GM19463 (cell line): Measurements from ENCODE around the gene NUTM1.

Source experiments
- ATAC-seq: cut with Tn5 transposase; IDR thresholded peaks from one replicate; pipeline ENCODE4 v1.9.1; 2021; ENCODE audit warnings: mild to moderate bottlenecking, moderate library complexity; ENCODE audit not compliant: unreplicated experiment

The NUTM1 gene

GRCh38 chr15:34342737-34343575, at the start of gene NUTM1, which contains the start of gene NOP10:
Gene NUTM1 (plus strand): TSS chr15:34343315. CDS start chr15:34343697, 382 bp downstream.
Gene NOP10 (minus strand): TSS chr15:34343136. CDS start chr15:34343073, 63 bp downstream.
- peak; percentile 95 for ATAC-seq

GRCh38 chr15:34297059-34297458, 46.1 kb upstream of the NUTM1 start:
- ATAC-seq, result no peak

GRCh38 chr15:34301058-34301457, 42.1 kb upstream of the NUTM1 start:
- no peak for ATAC-seq

DNA sequence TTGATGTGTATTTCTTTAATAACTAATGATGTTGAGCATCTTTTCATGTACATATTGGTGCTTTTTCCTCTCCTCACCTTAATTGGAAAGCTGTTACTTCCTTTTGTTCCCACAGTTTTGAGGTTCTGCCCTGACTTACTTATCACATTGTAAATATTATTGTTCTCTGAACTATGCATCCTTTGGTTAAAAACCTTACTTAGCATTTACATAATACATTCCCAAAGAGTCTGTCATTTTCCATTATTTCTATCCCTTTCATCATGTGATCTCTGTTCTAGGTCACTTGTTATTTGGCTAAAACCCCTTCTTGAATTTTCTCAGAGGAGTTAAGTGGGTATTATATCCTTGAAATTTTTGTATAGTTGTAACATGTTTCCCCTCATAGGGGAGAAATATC, 38.5 kb upstream of the NUTM1 start:
- ATAC-seq, result no peak

DNA sequence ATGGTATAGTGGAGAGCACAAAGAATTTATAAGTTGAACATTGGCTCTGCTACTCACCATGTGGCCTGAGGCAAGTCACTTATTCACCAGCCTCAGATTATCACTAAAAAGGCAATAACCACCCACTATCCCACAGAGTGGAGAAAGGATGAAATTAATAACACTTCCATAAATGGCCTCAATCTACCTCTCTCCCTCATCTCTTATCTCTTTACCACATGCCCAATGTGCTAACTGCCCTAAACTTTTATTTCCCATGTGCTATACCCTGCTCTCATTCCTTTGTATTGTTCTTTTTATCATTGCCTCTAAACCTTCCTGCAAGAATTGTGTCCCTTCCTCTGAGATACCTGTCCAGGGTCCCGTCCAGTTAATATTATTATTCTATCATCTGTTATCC, 31.6 kb upstream of the NUTM1 start:
- ATAC-seq, result no peak

- no peak for ATAC-seq
Measured at GRCh38 chr15:34314491-34315490, 28.3 kb upstream of the NUTM1 start.

DNA sequence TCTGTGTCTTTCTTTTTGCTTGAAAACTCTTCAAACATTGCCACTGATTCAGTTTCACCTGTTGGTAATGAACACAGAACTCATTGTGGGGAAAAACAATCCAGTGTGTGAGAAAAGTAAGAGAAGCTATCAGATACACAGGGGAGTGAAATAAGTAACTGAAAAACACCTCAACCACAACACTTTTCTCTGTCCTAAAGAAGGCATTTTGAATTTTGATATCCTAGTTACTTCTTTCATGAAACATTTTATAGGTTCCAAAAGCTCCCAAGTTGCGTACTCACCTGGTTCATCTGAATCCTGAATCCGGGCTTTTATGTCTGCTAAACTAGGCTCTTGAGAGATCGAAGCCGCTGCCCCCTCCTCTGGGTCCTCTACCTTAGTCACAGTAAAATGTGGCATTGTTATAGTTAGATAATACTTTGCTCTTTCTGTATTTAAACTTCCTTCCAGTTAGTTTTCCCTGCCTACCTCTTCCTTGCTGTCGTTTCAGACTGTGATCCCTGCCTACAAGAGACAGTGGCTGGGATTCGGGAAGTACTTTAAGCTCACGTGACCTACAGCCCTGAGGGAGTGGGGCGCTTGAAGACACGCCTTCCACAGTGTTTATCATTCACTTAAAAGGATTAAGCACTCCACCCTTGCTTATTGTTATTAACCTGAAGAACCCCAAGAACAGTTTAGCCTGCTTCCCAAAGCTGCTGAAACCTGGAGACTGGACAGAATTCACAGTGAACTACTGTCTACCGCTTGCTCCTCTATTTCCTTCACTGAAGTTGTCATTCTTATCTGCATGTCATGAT, 24.6 kb upstream of the NUTM1 start:
- ATAC-seq, result peak; percentile 80

DNA sequence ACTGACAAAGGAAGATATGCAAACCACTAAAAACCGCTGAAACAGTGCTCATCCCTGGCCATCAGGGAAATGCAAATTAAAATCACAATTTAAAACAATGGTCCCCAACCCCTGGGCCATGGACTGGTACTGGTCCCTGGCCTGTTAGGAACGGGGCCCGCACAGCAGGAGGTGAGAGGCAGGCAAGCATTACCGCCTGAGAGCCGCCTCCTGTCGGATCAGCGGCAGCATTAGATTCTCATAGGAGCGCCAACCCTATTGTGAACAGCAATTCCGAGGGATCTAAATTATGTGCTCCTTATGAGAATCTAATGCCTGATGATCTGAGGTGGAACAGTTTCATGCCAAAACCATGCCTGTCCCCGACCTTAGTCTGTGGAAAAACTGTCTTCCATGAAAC, 19.9 kb upstream of the NUTM1 start:
- ATAC-seq, result no peak

DNA sequence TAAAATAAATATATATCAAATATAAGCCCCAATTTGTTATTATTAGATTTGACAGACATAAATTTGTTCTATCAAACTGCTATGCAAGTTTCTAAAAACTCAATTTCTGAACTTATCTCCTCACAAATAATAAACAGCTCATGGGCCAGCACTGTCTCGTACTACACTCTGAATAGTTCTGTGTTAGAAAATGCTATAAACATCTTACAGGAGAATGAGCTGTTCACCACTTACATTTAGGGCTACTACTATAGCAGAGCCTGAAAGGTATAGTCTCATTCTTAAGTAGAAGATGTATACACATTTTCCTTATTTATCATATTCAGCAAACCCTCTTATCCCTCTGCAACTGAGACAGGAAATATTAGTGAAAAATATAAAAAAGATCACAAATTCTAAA, 18.2 kb upstream of the NUTM1 start:
- no peak for ATAC-seq

DNA sequence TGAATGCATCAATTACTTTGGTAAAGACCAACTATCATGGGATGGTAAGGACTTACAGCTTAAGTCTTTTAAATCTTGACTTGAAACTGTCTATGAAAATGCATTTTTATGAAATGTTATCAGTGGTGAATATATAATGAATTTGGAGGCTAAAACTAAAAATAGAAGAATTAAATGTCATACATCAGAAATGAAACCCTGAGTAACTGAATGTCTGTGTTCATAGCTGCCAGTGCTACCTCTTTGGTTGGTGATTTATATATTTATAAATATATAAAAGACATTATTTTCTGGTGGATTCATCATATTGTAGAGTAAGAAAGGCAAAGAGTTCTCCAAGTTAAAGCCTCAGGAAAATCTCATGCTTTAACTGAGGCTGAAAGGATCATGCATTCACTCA, 17.7 kb upstream of the NUTM1 start:
- no peak for ATAC-seq

- ATAC-seq, result no peak
Measured at GRCh38 chr15:34327906-34328305, 15.2 kb upstream of the NUTM1 start.

DNA sequence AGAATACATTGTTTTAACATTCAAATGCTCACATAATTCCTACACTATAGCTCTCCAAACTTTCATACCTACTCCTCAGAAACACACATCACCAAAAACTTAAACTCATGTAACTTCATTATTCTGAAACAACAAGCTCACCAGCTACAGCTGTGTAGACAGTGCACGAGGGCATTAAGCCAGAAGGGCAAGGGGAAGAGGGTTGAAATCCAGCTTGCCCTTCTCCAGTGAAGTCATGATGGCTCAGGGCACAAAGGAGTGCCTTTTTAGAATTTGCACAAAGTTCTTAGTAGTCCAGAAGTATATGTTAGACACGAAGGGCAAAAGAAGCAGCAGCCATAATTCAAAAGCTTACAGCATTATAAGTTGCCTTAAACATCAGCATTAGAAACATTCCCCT, 14.1 kb upstream of the NUTM1 start:
- no peak for ATAC-seq

DNA sequence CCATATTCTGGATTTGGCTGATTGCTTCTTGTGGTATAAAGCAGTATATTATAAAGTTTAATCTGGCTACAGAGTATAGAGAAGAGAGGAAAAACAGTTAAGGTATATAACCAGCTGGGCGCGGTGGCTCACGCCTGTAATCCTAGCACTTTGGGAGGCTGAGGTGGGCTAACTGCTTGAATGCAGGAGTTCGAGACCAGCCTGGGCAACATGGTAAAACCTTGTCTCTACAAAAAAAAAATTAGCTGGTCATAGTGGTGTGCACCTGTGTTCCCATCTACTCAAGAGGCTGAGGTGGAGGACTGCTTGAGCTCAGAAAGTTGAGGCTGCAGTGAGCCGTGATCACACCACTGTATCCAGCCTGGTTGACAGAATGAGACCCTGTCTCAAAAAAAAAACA, 12.8 kb upstream of the NUTM1 start:
- ATAC-seq, result no peak

DNA sequence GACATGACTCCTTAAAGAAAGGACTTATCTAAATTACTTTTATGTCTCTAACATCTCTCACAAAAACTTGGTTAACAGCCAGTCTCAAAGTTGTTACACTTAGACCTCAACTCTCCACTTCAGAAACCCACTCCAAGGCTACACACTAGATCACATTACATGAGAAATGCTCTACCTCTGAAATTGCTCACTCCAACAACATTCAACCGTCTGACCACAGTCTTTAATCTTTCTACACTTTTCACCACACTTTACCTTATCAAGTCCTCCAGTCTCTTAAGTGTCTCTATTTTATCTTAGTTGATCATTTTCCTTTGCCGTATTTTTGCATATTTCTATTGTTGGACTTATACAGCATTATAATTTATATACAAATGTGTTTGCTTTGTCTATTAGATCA, 11.3 kb upstream of the NUTM1 start:
- ATAC-seq, result no peak

DNA sequence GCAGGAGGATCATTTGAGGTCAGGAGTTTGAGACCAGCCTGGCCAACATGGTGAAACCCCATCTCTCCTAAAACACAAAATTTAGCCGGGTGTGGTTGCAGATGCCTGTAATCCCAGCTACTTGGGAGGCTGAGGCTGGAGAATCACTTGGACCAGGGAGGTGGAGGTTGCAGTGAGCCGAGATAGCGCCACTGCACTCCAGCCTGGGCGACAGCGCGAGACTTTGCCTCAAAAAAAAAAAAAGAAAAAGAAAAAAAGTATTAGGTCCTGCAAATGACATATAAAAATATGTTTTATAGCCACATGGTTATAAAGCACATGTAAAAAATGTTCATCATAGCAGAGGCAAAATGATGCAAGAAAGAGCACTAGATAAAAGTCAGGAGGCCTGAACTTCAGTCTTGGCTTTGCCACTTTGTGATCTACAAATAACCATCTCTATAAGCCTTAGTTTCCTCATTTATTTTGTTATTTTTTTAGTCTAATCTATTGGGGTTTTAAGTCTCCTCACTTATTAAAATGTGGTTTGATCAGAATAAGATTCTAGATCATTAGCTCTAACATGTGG, 10.5 kb upstream of the NUTM1 start:
- no peak for ATAC-seq

GRCh38 chr15:34334672-34335071, 8.4 kb upstream of the NUTM1 start:
- no peak for ATAC-seq

DNA sequence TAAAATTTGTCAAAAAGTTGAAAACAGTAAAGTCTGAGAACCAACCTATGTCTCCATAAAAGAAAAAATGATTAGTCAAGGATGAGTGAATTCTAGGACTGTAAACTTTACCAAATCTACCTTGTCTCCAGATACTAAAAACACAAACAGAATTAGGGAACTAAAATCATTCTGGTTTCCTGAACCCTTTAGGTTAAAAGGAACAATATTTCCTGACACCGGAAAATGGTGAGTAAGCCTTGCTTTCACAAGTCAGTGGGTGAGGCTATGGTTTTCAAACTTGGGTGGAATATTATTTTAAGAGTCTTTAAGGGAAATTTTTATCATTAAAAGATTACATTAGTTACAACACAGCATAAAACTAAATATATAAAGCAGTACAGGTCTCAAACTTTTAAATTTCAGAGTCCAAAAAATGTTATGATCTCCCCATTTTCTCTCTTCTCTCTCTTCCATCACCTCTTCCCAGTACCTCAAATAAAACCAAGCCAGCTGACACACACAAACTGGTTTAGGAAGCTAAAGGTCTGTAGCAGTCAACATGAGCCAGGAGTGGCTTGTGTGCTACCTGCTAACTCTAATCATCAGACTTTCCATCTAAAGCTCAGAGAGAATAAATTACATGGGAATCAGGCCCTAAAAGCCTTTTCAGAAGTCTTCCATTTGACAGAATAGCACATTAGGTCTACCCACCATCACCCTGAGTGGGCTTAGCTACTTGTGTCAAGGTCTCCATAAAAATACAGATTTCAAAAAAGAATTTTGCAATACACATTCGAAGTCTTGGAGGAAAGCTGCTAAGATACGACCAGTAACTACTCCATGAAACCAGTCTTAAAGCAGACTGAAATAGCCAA, 7.7 kb upstream of the NUTM1 start:
- no peak for ATAC-seq

GRCh38 chr15:34336231-34336990, 6.7 kb upstream of the NUTM1 start:
- no peak for ATAC-seq
